ENCODE measurements around the gene MKNK1. TPM values are rescaled to one million over a fixed set of nuclear protein-coding genes. Genes with fewer than 3 reads are reported as not detected.

The MKNK1 gene
- total RNA-seq, 2 donors from 2014 or later = 22.1 to 25.0 TPM

DNA sequence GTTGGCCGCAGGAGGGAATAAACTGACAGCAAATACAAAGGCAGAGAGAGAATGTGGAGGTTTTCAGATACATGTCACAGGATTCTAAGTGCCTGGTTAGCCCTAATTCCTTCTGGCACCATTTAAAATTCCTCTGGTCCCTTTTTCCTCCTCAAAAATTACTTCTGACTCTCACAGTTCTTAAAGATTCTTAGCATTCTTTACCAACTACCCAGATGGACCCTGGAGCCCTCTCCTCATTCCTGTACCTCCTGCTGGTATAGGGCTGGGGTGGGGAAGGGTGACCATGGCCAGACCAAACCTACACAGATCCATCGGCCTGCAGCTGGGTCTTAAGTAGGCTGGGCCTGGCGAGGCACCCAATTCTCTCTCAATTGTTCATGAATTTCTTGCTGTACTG is 7.2 kb downstream of the MKNK1 start:
- Histone ChIP-seq H3K36me3 (peaks cover 21% of the 10 kb centered on the region), H3K27ac (no peak overlapping the region), H3K27me3 (no peaks in the 10 kb centered on the region), H3K4me3 (no peak overlapping the region), H3K9me3 (no peaks in the 10 kb centered on the region), H3K4me1 (peaks cover 0 to 35% of the 10 kb centered on the region in 2 donors)
- DNase-seq (ENCODE audit: low spot score) = no peak
- TF ChIP-seq, protein P1, sequence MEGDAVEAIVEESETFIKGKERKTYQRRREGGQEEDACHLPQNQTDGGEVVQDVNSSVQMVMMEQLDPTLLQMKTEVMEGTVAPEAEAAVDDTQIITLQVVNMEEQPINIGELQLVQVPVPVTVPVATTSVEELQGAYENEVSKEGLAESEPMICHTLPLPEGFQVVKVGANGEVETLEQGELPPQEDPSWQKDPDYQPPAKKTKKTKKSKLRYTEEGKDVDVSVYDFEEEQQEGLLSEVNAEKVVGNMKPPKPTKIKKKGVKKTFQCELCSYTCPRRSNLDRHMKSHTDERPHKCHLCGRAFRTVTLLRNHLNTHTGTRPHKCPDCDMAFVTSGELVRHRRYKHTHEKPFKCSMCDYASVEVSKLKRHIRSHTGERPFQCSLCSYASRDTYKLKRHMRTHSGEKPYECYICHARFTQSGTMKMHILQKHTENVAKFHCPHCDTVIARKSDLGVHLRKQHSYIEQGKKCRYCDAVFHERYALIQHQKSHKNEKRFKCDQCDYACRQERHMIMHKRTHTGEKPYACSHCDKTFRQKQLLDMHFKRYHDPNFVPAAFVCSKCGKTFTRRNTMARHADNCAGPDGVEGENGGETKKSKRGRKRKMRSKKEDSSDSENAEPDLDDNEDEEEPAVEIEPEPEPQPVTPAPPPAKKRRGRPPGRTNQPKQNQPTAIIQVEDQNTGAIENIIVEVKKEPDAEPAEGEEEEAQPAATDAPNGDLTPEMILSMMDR (IDR thresholded peaks at IDR 0.05) = no peak

DNA sequence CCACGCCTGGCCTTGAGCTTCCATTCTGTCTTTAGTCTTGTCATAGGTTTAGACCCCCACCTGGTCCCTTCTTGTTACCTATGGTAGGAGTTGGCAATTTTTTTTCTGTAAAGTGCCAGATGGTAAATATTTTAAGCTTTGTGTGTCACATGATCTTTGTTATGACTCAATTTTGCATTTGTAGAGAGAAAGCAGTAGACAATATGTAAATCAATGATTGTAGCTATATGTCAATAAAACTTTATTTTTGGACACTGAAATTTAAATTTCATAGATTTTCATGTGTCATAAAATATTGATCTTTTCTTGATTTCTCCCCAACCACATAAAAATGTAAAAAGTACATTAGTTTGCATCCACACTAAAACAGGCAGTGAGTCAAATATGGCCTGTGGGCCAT is 8.0 kb downstream of the MKNK1 start:
- TF ChIP-seq, protein P1 (IDR thresholded peaks at IDR 0.05) = no peak
- Histone ChIP-seq H3K4me1 (peaks cover 0 to 31% of the 10 kb centered on the region in 2 donors), H3K4me3 (no peak overlapping the region), H3K9me3 (no peaks in the 10 kb centered on the region), H3K27ac (peak overlapping the region; percentile 17 to 57), H3K36me3 (peaks cover 29% of the 10 kb centered on the region), H3K27me3 (no peaks in the 10 kb centered on the region)
- no peak for DNase-seq (ENCODE audit: low spot score)

DNA sequence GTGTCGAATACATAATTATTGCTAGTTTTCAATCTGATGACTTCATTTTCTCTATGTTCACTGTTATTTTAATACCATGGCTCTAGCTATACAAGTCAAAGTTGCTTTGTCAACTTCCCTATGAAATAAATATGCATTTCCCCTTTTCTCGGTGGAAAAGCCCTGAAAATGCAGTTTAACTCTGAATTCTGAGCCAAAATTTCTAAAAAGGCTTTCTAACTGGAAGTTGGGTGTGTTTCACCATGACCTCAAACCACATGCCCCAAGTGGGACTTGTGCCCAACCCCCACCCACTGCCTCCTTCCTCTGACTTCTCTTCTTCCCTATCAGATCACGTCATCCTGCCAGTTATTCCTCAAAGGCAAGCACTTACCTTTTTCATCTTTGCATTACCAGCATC is 8.9 kb downstream of the MKNK1 start:
- Histone ChIP-seq H3K27ac (peak overlapping the region; percentile 17 to 57), H3K4me3 (no peak overlapping the region), H3K27me3 (no peaks in the 10 kb centered on the region), H3K4me1 (peaks cover 0 to 26% of the 10 kb centered on the region in 2 donors), H3K9me3 (no peaks in the 10 kb centered on the region), H3K36me3 (peaks cover 37% of the 10 kb centered on the region)
- TF ChIP-seq, protein P1 (IDR thresholded peaks at IDR 0.05) = no peak
- DNase-seq (ENCODE audit: low spot score) = peak; percentile 86

DNA sequence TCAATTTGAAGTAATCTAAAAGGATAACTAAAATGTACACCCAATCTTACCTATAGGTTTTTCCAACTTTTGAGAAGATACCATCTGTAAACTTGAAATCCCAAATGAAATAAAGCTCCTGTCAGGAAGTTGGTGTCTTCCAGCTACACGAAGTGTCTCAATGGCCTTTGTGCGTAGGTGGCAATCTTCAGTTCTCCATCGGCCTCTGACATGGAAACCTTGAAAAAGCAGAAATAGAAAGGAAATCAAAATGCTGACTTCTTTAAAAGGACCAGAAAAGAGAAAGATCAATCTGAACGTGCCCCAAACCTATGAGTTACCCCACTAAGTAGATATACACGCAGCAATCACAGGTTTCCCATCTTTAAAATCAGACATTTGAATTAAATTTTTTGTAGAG is 10.0 kb downstream of the MKNK1 start:
- TF ChIP-seq, protein P1 (IDR thresholded peaks at IDR 0.05) = no peak
- no peak for DNase-seq (ENCODE audit: low spot score)
- peaks cover 0 to 15% of the 10 kb centered on the region in 2 donors for H3K4me1 ChIP-seq
- H3K27me3 ChIP-seq = no peaks in the 10 kb centered on the region
- peaks cover 47% of the 10 kb centered on the region for H3K36me3 ChIP-seq
- H3K4me3 ChIP-seq = no peak overlapping the region
- H3K9me3 ChIP-seq = no peaks in the 10 kb centered on the region
- peak overlapping the region; percentile 17 to 52 for H3K27ac ChIP-seq

DNA sequence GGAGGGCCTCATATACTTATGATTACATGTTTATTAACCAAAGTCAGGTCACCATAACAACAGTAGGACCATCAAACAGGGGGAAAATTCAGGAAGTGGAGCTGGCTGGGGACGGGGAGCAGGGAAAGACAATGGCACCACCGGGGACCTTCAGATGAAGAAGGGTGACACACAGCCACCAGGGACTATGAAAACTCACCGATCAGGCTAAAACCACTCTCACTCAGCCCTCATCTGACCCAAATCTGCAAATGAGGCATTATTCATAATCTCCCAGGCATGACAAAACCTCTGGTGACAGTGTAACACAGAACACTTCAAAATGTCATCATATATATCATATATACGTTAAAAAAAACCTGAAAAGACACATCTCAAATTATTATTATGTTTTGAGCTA is 11.2 kb downstream of the MKNK1 start:
- no peak overlapping the region for H3K4me3 ChIP-seq
- no peak for DNase-seq (ENCODE audit: low spot score)
- TF ChIP-seq, protein P1 (IDR thresholded peaks at IDR 0.05) = no peak
- H3K36me3 ChIP-seq = peaks cover 52% of the 10 kb centered on the region
- no peak overlapping the region for H3K27ac ChIP-seq
- H3K27me3 ChIP-seq = no peaks in the 10 kb centered on the region
- H3K9me3 ChIP-seq = no peaks in the 10 kb centered on the region
- peaks cover 0 to 13% of the 10 kb centered on the region in 2 donors for H3K4me1 ChIP-seq

DNA sequence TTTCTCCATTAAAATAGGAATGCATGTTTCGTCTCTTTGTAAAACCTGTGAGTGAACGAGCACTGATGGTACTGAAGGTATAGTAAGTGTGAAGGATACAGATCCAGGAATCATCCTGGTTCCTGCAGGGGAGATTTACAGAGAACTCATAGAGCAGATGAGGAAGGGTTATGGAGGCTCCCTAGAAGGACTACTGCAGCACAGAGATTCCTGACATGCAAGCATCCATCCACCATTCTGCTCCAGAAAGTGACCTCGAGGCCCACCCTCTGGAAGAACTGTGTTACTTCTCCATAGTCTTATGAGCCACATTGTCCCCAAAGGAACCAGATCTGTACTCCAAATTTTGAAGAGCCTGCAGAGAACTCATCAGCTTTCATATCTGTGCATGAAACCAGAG is 14.5 kb downstream of the MKNK1 start:
- no peak for DNase-seq (ENCODE audit: low spot score)
- H3K27ac ChIP-seq = no peak overlapping the region
- H3K36me3 ChIP-seq = peaks cover 65% of the 10 kb centered on the region
- TF ChIP-seq, protein P1 (IDR thresholded peaks at IDR 0.05) = no peak
- no peak overlapping the region for H3K4me3 ChIP-seq
- no peaks in the 10 kb centered on the region for H3K4me1 ChIP-seq
- no peaks in the 10 kb centered on the region for H3K27me3 ChIP-seq
- H3K9me3 ChIP-seq = no peaks in the 10 kb centered on the region
